GM18508 (cell line): Measurements from ENCODE around the gene GPR37.

Experiments
- ATAC-seq: cut with Tn5 transposase; IDR thresholded peaks from one replicate; pipeline ENCODE4 v1.9.1; 2021; ENCODE audit warnings: moderate number of reproducible peaks; ENCODE audit not compliant: insufficient read depth, unreplicated experiment

GPR37 gene

DNA sequence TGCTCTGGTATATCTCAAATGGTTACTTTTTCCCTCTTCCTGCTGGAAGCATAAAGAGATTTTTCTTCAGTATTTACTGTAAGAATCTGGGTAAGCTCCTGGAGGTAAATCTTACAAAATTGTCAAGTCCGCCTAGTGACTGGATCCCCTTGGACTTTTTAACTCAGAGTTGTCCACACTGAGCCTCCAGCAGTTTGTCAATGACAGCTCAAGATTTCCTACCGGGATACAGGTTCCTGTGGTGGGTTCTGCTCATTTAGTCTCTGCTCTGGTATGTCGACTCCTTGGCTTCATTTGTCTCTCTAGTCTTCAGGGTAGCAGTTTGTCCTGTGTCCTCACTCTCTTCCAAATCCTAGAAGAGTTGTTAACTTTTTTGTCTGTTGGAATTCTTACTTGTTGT is 27.0 kb downstream of the GPR37 start:
- no peak for ATAC-seq

DNA sequence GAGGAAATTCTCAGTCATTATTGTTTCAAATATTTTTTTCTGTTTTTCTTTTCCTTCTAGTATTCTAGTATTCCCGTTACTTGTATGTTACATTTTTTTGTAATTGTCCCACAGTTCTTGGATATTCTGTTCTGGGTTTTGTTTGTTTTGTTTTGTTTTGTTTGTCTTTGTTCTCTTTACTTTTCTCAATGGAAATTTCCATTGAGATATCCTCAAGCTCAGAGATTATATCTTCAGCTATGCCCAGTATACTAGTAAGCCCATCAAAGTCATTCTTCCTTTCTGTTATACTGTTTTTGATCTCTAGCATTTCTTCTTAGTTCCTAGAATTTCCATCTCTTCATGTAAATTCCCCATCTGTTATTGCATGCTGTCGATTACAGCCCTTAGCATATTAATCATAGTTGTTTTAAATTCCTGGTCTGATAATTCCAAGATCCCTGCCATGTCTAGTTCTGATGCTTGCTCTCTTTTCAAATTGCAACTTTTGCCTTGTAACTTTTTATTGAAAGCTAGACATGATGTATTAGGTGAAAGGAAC is 27.8 kb downstream of the GPR37 start:
- ATAC-seq = no peak

DNA sequence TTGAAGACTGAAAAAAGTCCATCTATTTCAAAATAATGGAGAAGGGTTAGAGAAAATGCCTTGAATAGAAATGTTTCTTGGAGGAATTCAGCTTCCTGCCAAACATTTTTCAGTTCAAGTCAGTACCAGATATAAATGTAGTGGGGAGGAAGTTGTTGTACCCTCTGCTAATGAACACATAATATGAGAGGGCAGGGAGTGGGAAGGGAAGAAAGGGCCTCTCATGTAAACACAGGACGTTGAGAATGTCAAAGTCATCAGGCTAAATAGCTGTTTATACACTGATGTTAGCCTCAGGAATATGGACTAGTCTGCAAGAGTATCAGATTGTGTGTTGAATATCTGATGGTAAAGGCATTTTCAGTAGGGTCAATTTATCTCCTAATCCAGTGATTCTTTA is 37.0 kb downstream of the GPR37 start:
- ATAC-seq = no peak

DNA sequence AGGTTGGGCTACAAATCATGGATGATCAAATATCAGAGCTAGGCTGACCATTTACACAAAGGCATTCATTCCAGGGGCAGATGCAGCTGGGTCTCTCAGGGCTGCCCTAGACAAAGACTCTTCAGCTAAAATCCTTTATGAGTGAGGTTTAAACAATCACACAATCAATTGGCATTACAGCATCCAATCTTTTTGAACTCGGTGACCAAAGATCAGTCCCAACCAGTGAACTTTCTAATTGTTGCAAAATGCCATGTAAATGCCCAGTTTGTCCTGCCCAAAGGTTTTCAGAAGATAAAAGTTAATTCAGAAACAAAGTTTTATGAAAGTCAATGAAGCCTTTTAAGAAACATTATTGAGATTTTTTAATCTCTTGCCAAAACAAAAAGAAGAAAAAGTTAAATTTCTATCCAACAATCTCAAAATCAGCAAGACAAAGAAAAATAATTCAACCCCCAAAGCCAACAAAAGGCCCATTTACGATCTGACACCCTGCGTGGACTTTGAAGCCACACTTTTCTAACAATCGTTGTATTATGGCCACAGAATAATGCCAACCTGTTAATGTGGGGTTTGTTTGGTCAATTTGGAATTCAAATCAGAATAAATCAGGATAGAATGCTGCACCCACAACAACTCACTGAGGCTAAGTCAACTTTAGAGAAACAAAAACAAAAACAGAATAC is 40.9 kb downstream of the GPR37 start:
- ATAC-seq = no peak

DNA sequence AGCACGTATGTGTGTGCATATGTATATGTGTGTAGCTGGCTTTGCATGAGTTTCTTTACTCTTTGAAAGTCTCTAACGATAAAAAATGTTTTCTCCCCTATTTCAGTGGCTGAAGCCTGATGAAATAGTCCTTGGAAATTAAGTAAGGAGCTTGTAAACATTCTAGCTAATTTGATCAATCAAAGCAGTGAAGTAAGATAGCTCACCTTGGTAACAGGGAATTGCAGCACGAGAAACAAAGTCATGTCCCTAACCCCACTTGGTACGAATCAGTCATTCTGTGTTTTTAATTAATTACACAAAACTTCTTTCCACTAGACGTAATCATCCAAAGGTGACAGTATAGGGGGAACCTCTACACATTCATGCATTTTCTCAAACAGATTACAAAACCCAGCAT is 41.5 kb downstream of the GPR37 start:
- ATAC-seq = no peak

DNA sequence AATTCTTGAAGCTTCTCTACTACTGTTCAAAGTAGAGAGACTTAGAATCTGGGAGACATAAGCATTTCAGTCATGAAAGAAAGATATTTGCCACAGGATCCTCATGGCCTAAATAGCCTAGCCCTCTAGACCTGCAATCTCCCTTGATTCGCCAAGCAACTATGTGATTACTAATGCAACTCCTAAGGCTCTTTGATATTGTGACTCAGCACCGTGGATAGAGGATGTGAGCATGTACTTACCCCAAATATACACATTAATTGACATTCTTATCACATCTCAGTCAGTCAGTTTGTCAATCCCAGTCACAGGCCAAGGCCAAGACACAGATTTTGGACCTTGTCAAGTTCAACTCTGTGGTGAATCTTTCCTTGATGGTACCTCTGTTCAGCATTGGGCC is 42.6 kb downstream of the GPR37 start:
- ATAC-seq = no peak

DNA sequence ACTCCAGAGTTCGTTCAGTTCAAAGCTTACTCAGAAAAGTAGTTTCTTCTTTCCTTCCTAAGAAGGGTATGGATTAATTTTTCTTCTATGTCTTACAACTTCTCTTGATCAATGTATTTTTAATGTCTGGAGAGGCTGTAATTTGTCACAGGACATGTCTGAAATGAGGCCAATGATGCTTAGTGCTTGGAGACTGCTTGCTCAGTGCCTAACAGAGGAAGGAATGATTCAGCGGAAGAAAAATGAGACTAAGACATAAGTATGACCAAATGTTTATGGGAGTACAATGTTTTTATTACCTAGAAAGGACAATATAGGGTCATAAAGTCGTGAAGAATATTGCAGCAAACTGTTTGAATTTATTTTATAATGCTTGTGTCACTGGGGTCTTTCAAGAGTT is 43.3 kb downstream of the GPR37 start:
- no peak for ATAC-seq

DNA sequence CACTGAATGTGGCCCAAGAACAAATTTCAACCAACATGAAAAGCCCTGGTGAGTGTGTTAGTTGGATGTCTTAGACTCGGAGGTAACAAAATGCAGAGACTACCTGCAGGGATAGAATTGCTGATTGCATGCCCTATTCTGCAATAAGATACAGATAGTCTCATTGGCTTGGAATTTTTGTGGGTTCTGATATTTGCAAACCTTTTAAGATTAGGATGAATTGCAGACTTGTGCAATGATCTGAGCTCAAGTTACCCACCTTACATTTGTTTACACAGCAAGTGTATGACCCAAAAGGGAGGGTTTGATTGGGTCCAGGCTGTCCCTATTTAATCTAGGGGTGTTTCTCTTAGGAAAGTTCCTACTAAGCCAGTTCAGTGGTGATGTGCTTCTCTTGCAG is 45.4 kb downstream of the GPR37 start:
- ATAC-seq = no peak

DNA sequence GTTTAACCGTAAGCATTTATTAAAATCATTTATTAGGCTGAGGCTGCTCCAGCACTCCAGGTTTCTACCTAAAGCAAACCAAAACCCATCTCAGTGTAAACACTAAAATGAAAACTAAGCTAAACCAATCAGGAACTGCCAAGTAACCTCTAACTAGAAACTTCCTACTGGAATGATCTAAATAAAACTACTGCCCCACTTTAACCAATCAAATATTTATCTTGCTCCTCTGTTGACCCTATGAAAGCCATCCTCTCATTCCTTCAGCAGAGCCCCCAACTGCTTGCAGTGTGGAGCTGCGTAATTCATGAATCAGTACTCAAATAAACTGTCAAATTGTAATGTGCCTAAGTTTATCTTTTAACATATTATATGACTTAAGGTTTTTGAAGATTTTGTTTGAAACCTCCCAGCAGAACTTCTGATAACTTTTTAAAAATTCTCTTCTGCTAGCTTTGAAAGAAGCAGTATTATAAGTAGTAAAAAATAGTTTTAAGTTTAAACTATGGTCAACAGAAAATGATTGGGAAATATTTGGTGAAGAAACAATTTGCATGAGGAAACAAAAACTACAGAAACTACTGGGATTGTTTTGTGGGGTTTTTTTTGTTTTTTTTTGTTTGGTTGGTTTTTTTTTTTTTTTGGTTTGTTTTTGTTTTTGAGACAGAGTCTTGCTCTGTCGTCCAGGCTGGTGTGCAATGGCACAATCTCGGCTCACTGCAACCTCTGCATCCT is 47.4 kb downstream of the GPR37 start:
- ATAC-seq = no peak

DNA sequence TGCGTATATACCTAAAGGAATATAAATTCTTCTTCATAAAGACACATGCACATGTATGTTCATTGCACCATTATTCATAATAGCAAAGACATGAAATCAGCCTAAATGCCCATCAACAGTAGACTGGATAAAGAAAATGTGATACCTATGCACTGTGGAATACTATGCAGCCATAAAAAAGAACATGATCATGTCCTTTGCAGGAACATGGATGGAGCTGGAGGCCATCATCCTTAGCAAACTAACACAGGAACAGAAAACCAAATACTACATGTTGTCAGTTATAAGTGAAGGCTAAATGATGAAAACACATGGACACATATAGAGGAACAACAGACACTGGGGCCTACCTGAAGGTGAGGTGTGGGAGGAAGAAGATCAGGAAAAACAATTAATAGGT is 48.7 kb downstream of the GPR37 start:
- no peak for ATAC-seq

DNA sequence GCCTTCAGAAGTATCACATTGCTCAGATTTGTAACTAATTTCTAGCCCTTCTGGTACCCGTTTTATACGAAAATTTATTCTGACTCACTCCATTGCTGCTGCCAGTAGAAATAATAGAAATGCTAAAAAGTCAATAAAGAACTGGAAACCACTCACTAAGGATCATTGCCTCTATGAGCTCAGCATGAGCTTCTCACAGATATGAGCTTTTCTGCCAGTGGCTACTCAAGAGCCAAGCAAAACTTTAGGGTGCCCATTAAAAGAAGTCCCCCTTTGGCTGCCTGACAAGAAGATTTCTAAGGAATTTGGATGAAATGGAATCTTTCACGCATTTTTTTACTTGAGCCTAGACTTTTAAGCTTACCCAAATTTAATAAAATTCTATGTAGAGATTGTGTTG is 52.5 kb downstream of the GPR37 start:
- no peak for ATAC-seq

DNA sequence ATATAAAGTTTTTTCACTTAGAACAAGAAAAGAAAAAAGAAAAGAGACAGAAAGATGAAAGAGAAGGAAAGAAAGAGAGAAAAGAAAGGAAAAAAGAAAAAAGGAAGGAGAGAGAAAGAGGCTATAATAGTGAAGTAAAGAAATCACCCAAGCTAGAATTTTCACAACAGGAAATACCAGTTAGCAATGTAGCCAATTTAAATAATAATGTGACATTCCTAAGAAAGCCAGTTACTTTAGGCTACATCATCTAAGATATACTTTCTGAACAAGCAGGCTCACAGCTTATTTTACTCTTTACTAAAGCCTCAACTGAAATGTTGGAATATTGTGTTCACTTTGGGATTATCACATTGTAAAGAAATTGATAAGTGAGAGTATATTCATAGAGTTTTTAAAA is 53.6 kb downstream of the GPR37 start:
- no peak for ATAC-seq

DNA sequence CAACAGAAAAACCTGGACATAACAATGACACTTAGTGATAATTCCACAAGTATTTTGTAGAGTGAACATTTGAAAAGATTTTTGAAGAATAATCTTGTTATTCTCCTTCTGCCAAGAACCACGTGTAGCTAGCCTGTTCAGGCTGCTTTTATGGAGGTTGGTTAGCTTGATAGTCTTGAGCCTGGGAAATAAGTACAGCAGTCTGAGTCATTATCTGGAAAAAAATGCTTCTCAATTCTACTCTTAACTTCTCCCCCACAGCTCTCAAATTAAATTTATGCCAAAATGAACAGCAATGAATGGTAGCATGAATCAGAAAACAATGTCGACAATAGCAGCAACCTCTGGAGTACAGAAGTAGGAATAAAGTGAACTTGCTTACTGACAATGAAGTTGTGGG is 63.2 kb downstream of the GPR37 start:
- no peak for ATAC-seq

DNA sequence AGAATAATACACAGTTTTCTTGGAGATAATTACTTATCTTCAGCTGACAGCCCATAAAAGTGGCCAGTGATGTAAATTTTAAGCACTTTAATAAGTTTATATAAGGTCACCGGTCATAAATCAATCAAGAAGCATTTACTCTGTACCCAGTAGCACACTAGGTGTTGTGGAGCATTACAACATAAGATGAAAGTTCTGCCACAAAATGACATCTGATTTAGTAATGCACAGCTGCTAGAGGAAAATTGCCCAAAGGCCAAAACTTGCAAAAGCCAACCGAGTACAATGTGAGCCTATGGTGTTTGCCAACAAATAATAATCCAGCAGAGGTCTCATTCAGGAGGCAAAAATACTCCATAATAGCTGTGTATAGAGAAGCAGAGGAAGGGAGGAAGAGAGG is 63.6 kb downstream of the GPR37 start:
- no peak for ATAC-seq

DNA sequence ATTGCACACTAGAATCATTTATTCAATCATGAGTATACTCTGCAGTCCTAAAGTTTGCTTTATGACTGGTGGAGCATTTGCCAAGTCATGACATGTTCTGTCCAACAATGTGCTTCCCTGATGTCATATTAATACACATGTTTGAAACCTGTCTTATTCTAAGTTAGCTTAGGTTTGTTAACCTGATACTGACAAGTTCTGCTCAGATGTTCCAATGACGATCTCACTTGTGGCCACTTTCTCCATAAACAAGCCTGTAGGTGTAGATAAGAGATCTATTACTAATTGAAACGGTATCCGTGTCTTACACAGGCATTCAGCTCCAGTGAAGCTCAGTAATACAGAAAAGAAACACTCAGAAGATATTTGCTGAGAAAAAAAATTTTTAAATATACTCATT is 64.9 kb downstream of the GPR37 start:
- no peak for ATAC-seq

DNA sequence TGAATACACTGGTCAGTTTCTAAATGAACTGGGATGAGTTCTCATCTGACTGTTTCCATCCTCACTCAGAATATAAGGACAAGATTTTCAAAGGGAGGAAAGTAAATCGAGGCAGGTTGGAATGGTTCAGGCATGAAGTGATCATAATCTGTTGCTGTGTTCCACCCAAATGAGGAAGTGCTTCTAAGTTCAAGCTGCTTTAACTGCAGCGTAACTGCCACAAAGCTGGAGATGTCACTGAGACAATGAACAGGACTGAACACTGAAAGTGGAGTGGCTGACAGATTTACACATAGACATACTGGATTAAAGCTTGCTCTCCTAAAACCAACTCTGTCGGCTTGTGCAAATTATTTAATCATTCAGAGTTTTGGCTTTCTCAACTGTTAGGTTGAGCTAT is 66.6 kb downstream of the GPR37 start:
- ATAC-seq = no peak

DNA sequence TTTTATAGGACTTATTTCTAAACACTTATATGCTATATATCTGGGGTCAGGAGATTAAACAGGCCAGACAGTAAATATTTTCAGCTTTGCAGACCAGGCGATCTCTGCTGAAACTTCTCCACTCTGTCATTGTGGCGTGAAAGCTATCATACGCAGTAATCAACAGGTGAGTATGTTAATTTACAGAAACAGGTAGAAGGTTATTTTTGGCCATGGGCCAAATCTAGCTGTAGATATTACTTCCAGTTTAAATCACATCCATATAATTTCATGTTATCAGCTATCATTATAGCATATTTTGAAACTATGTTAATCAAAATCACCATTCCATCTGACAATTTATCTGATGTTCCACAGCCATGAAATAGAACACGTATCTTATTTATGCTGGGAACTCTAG is 67.8 kb downstream of the GPR37 start:
- no peak for ATAC-seq
